HG03354 (cell line): ENCODE results near the gene SINHCAF.

Experiments used
- ATAC-seq: cut with Tn5 transposase; IDR thresholded peaks from one replicate; pipeline ENCODE4 v1.9.1; 2021; ENCODE audit warnings: mild to moderate bottlenecking; ENCODE audit not compliant: unreplicated experiment, poor library complexity, severe bottlenecking

SINHCAF gene

DNA sequence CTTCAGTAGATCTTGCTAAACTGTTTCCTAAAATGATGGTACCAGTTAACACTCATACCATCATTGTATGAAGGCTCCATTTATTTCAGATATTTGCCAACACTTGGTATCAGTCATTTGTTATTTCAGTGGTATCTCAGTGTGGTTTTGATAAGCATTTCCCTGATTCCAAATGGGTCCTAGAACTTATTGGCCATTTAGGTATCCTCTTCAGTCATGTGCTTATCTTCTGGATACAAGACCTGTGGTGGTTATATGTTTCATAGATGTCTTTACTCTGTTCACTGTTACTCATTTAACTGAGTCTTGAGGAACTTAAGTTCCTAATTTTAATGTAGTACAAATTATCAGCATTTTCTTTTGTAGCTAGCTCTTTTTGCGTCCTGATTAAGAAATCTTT is 13.5 kb downstream of the SINHCAF start:
- ATAC-seq: no peak

DNA sequence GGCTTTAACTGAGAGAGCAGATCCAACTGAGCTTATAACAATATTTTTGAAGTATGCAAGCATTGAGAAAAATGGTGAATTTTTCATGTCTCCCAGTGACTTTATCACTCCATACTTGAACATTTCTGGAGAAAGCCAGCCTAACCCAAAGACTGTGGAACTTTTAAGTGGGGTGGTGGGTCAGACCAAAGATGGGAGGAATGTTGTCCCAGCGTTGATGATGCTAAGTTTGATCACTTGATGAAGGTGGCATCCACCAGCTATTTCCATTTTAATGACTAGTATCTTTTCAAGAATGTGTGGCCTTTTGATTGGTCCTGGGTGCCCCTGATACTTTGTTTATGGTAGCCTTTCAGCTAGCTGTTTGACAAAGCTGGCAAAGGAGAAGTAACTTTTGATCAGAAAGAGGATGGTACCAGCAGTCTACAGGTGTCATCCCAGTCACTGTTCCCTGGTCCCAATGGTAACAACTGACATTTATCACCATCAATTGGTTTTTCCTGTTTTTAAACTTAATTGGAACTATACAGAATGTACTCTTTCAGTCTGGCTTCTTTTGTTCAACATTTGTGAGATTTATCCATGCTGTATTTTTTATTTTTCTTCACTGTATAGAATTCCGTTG is 14.2 kb downstream of the SINHCAF start:
- ATAC-seq: no peak

DNA sequence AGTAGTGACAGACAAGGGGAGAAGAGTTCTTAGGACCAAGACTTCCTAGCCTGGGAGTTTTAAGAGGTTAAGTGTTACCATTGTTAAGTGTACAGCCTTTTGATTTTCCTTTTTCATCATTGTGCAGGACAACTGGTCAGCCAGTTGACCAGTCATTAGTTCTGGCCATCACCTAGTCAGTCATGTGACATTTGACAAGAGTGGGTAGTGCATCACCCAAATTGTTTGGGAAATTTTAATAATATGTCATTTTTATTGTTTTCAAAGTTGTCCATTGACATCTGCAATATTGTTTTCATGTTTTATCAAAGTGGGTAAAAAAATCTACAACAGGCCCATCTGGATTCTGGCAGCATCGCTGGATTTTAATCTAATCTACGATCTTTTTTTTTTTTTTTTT is 15.5 kb downstream of the SINHCAF start:
- ATAC-seq: no peak

DNA sequence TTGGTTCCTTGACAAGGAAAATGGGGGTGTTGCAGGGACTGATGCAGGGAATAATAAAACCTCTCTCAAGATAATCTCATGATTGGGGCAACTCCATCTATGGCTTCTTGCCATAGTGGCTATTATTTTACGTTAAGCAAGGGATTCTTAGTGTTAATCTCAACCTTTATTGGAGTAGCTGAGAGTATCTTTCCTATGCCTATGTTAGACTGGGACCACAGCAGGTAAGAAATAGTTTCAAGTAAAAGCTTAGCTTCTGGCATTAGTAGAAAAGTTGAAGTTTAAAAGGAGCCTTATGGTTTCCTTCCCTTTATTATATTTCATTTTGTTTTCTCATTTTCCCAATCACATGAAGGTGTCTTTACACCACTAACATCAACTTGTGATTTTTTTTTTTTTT is 16.7 kb downstream of the SINHCAF start:
- no peak for ATAC-seq

DNA sequence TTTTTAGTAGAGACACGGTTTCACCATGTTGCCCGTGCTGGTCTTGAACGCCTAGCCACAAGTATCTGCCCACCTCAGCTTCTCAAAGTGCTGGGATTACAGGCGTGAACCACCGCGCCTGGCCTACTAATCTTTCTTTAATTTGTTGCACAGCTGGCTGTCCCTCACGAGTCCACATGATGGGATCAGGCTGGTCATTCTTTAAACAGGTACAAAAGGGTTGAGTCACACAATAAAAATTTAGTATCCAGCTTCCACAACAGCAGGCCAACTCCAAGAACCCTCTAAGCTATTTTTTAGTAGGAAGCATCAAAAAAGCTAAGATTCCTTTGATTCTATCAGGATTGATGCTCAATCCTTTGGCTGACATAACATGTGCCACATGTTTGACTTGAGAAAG is 17.8 kb downstream of the SINHCAF start:
- ATAC-seq: no peak

- no peak for ATAC-seq
Observed at GRCh38 chr12:31306866-31307265, 19.1 kb downstream of the SINHCAF start.

DNA sequence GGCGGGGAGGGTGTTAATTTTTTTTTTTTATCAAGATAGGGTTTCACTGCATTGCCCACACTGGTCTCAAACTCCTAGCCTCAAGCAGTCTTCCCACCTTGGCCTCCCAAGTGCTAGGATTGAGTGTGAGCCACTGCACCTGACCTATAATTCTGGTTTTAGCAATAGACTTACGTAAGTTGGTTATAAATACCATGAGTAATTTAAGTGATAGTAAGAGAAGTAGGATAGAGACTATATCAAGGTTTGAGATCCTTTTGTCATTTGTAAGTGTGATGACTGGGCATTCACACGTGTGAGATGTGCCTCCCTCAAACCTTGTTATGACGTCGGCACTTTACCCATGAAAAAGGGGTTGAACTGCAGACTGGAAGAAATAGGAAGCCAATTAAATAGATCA is 22.5 kb downstream of the SINHCAF start:
- ATAC-seq: no peak

GRCh38 chr12:31301311-31301710 is 24.6 kb downstream of the SINHCAF start:
- ATAC-seq: no peak

- no peak for ATAC-seq
Observed at GRCh38 chr12:31300783-31301182, 25.2 kb downstream of the SINHCAF start.

DNA sequence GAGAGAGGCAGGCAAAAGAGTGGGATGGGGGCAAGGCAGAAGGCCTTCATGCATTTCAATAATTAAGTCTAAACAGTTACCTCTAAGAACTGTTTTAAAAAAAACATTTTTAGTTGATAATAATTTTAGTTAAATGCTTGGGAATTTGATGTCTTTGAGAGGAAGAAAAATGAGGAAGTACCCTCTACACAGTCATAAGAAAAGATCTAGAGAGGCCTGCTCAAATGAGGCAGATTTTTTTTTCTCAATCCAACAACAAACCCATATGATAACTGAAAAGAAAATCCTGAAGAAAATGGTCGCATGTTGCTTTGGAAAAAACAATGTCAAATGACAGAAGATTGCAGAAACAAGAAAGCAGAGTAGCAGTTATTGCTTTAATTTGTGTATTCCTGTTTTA is 25.6 kb downstream of the SINHCAF start:
- ATAC-seq: no peak

- ATAC-seq: peak; percentile 10
Observed at GRCh38 chr12:31298922-31299321, 27.0 kb downstream of the SINHCAF start.

GRCh38 chr12:31298515-31298910 is 27.4 kb downstream of the SINHCAF start:
- ATAC-seq: peak; percentile 39

DNA sequence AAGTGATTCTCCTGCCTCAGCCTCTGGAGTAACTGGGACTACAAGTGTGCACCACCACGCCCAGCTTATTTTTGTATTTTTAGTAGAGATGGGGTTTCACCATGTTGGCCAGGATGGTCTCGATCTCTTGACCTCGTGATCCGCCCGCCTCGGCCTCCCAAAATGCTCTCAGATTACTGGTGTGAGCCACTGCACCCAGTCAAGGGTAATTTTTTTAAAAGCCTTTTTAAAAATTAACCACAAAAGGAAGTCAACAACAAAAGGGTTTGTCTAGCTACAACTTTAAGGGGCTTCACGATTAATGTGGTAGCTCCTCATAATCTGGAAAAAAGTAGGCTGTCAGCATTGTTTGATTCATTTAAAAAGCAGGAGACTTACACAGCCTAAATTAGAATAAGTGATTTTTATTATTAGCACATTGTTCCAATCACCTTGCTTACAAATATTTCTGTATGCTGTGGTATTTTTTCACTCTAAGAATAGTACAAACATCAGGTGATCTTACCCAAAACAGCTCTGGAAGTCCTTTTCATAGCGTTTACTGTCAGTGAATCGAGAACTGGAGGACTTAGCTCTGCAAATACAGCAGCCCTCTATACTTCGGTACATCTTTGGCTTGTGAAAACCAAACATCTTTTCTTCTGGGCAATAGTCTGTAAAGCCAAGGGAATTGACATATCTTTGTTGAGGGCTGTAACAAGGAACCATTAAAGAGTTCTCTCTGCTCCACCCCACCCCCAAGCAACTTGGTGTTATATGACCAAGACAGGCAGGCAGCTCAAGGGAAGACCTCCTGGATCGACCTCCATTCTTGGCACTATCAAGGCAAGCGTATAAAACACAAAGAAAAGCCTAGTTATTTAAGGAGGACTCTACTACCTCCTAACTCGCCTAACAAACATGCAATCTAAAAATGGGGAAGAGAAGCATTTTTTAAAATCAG is 28.1 kb downstream of the SINHCAF start:
- ATAC-seq: peak; percentile 66

DNA sequence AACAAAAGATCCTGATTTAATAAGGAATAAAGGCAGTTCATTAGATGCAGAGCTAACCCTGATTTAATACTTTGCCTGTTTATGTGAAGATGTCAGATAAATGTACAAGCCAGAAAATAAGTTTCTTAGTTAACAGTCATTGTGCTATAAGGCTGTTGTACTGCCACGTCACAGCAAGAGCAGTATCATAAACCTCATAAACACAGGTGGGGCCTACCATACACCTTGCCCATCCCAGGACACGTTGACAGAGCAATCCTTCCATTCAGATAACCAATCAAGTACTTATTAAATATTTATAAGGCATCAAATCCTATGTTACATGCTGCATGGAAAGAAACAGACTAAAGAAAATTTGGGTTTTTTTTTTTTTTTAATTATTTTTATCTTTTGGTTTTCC is 36.5 kb downstream of the SINHCAF start:
- no peak for ATAC-seq

GRCh38 chr12:31288381-31288780 is 37.6 kb downstream of the SINHCAF start:
- ATAC-seq: no peak

DNA sequence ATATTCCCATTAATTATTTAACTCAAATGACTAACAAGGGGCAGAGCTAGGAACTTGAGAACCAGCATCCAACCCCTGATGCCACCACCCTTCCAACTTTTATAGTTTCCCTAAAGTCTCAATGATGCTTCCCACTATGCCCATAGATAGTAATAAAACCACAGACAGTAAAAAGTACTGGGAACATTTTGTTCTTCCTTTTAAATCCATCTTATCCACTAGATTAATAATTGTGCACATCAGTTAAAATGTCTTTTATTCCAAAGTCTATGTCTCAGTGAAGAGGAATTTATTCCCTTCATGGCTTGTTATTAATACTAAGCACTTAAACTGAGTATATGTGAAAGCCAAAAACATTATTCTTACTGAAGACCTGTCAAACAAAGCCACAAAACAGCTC is 45.8 kb downstream of the SINHCAF start:
- no peak for ATAC-seq

DNA sequence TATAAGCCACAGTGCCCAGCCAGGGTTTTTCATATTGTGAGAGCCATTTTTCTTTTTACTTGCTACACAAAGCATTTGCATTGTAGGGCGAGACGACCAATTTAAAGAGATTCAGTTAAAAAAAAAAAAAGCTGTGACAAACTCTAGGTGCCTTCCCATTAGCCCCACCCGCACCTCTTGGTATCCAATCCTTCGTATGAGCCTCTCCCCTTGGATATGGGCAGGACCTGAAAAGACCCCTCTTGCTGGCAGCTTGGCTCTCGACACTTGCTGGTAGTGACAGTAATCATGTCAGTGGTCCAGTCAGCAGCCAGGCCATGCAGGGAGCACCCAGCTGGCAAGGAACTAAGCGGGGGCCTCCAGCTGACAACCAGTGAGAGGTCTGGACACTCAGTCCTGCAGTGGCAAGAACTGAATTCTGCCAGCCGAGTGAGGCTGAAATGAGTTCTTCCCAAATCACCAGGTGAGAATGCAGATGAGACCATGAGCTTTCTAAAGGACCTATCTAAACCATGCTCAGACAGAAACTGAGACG is 46.5 kb downstream of the SINHCAF start:
- ATAC-seq: no peak

DNA sequence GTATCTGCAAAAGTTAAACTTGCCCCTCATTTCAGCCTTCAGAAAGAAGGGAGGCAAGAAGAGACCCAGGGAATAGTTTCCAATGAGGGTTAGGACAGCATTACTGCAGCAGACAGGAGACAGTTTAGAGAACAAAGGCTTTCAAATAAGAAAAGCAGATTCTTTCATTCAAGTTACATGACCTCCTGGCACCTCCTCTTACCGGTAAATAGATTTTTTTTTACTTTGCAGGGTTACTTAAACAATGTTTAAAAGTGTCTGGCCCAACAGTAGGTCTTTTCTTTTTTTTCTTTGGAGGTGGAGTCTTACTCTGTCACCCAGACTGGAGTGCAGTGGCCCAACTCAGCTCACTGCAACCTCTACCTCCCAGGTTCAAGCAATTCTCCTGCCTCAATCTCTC is 47.1 kb downstream of the SINHCAF start:
- no peak for ATAC-seq

DNA sequence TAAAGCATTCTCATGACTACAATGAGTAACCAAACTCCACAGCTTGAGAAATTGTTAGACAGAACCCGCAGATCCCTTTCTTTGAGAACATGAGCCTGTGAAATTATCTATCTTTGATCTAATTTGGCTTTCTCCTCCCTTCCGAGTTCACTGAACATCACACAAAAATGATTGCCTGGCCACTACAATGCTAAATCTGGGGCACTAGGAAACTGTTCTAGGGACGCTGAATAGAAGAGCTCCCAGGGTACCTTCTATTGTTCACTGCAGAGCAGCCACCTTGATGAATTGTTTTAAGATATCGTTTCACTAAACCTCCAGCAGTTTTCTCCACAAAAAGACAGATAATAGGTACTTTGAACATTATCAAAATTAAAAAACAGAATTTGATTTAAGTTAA is 47.5 kb downstream of the SINHCAF start:
- no peak for ATAC-seq

DNA sequence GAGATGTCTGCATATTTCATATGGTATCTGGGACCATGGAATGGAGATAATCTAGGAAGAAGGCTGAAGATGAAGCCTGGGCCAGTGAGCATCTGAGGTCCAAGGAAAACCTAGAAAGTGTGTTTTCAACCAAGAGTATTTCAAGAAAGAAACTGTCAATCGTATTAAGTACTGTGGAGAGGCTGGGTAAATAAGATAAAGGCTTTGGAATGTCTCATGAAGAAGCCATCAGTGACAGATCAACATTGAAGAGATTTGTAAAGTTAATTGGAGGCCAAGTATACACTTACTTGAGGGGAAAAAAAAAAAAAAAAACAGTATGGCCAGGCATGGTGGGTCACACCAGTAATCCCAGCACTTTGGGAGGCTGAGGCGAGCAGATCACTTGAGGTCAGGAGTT is 48.9 kb downstream of the SINHCAF start:
- ATAC-seq: no peak

DNA sequence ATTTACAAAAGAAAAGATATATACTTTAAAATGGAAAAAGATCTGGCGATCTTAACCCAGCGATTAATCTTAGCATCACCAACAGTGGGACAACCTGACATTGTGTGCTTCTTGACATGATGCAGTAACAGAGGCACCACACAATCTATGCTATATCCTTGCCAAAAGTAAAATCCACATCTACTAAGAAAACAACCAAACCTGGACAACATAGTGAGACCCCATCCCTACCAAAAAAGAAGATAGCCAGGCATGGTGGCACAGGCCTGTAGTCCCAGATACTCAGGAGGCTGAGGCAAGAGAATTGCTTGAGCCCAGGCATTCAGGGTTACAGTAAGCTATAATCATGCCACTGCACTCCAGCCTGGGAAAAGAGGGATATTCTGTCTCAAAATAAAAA is 50.5 kb downstream of the SINHCAF start:
- ATAC-seq: no peak
